IMR-90 (cell line): Measurements from ENCODE around the gene VPS13C. TPM values are rescaled to one million over a fixed set of nuclear protein-coding genes. Genes with fewer than 3 reads are reported as not detected.

ENCODE experiments used
- ATAC-seq: fragments of 200-7000 bp; cut with Tn5 transposase; 2 replicates; pipeline ENCODE4 v1.9.1; 2020; ENCODE audit warnings: low read depth, mild to moderate bottlenecking, moderate library complexity
- BruUV-seq: library from RNA; stranded (reverse); fragments of 400-500 nt; replicated peaks from 2 replicates; lab custom pipeline; 2021; lab: Mats Ljungman, UMichigan
- CTCF ChIA-PET: fragments of 300-600 bp; formaldehyde crosslinking; extraction: SDS; loops from one replicate; lab custom pipeline; 2021; ENCODE audit warnings: antibody characterized with exemption; lab: Yijun Ruan, JAX
- POLR2A ChIA-PET: fragments of 300-600 bp; sonication (Branson Sonifier 250); formaldehyde crosslinking; loops from one replicate; lab custom pipeline; 2022; ENCODE audit warnings: antibody characterized with exemption; ENCODE audit not compliant: unreplicated experiment; lab: Charles Lee
- DNase-seq: peaks from one replicate; pipeline ENCODE4 v3.0.0; 2013
- H2AFZ ChIP-seq: replicated peaks from 2 replicates; pipeline ENCODE3; 2013; ENCODE audit warnings: low read length, mild to moderate bottlenecking; ENCODE audit not compliant: poor library complexity
- H2AK5ac ChIP-seq: 2 replicates; pipeline ENCODE4 v1.6.1; 2013; ENCODE audit warnings: low read depth, low read length, inconsistent platforms
- H2AK9ac ChIP-seq: replicated peaks from 2 replicates; pipeline ENCODE3; 2013; ENCODE audit warnings: mild to moderate bottlenecking, low read depth, low read length, moderate library complexity; ENCODE audit not compliant: poor library complexity
- H2BK120ac ChIP-seq: 2 replicates; pipeline ENCODE4 v1.6.1; 2013; ENCODE audit warnings: low read depth, low read length, inconsistent platforms
- H2BK15ac ChIP-seq: 3 replicates; pipeline ENCODE4 v1.6.1; 2013; ENCODE audit warnings: low read depth, low read length, inconsistent platforms
- H2BK20ac ChIP-seq: 2 replicates; pipeline ENCODE4 v1.6.1; 2013; ENCODE audit warnings: low read depth, mild to moderate bottlenecking, inconsistent platforms, low read length, moderate library complexity
- H2BK5ac ChIP-seq: 2 replicates; pipeline ENCODE4 v1.6.1; 2013; ENCODE audit warnings: mild to moderate bottlenecking, low read depth, low read length, inconsistent platforms; ENCODE audit not compliant: poor library complexity, severe bottlenecking
- H3K14ac ChIP-seq: replicated peaks from 2 replicates; pipeline ENCODE4 v1.6.1; 2013; ENCODE audit warnings: low read depth, low read length, inconsistent platforms
- H3K18ac ChIP-seq: 2 replicates; pipeline ENCODE4 v1.6.1; 2013; ENCODE audit warnings: low read depth, low read length, control low read depth
- H3K23ac ChIP-seq: 2 replicates; pipeline ENCODE4 v1.6.1; 2013; ENCODE audit warnings: low read depth, low read length, inconsistent platforms
- H3K27ac ChIP-seq: 2 replicates; pipeline ENCODE4 v1.5.1; 2013; ENCODE audit warnings: mild to moderate bottlenecking, control low read depth, low read length; ENCODE audit not compliant: insufficient read depth
- H3K27me3 ChIP-seq: 2 replicates; pipeline ENCODE4 v1.6.1; 2013; ENCODE audit warnings: low read length; ENCODE audit not compliant: control insufficient read depth, insufficient read depth
- H3K36me3 ChIP-seq: 2 replicates; pipeline ENCODE4 v1.6.1; 2013; ENCODE audit warnings: low read length, mixed read lengths; ENCODE audit not compliant: control insufficient read depth, insufficient read depth
- H3K4ac ChIP-seq: 2 replicates; pipeline ENCODE4 v1.6.1; 2013; ENCODE audit warnings: low read depth, low read length, inconsistent platforms
- H3K4me1 ChIP-seq: 2 replicates; pipeline ENCODE4 v1.6.1; 2013; ENCODE audit warnings: low read length, mixed read lengths; ENCODE audit not compliant: control insufficient read depth, insufficient read depth
- H3K4me2 ChIP-seq: 2 replicates; pipeline ENCODE4 v1.6.1; 2013; ENCODE audit warnings: low read depth, mild to moderate bottlenecking, control low read depth, low read length, moderate library complexity
- H3K4me3 ChIP-seq: 2 replicates; pipeline ENCODE4 v1.5.1; 2013; ENCODE audit warnings: low read depth, mild to moderate bottlenecking, control low read depth, low read length, moderate library complexity; ENCODE audit not compliant: insufficient read depth
- H3K56ac ChIP-seq: 2 replicates; pipeline ENCODE4 v1.6.1; 2013; ENCODE audit warnings: low read length, inconsistent platforms; ENCODE audit not compliant: insufficient read depth; ENCODE audit errors: extremely low read depth
- H3K79me1 ChIP-seq, 2 experiments: 2 replicates each; pipeline ENCODE4 v1.6.1; 2013; ENCODE audit warnings: low read length in 2 of 2, inconsistent platforms in 1 of 2, low read depth in 1 of 2
- H3K9ac ChIP-seq: 2 replicates; pipeline ENCODE4 v1.6.1; 2013; ENCODE audit warnings: low read depth, low read length, control low read depth
- H3K9me1 ChIP-seq: 2 replicates; pipeline ENCODE4 v1.6.1; 2013; ENCODE audit warnings: low read length, inconsistent platforms; ENCODE audit not compliant: insufficient read depth
- H3K9me3 ChIP-seq: 2 replicates; pipeline ENCODE4 v1.6.1; 2013; ENCODE audit warnings: low read length; ENCODE audit not compliant: control insufficient read depth, insufficient read depth
- H4K20me1 ChIP-seq: 2 replicates; pipeline ENCODE4 v1.6.1; 2013; ENCODE audit warnings: low read length, inconsistent platforms; ENCODE audit not compliant: insufficient read depth
- H4K5ac ChIP-seq: 2 replicates; pipeline ENCODE4 v1.6.1; 2013; ENCODE audit warnings: mild to moderate bottlenecking, low read depth, low read length, control low read depth
- H4K8ac ChIP-seq, 2 experiments: 2 replicates each; pipeline ENCODE4 v1.6.1; 2013; ENCODE audit warnings: low read depth in 2 of 2, low read length in 2 of 2, control low read depth in 1 of 2, inconsistent platforms in 1 of 2
- H4K91ac ChIP-seq: 2 replicates; pipeline ENCODE4 v1.6.1; 2013; ENCODE audit warnings: low read depth, low read length, inconsistent platforms; ENCODE audit not compliant: insufficient read depth
- BHLHE40 ChIP-seq: fragments of 150-350 bp; IDR thresholded peaks from 2 replicates; pipeline ENCODE4 v1.6.1; 2016; ENCODE audit warnings: mild to moderate bottlenecking, low read depth, low read length
- CEBPB ChIP-seq: IDR thresholded peaks from 2 replicates; pipeline ENCODE4 v1.6.1; 2012; ENCODE audit warnings: low read depth, low read length, improper control_type of control experiment
- CHD1 ChIP-seq: IDR thresholded peaks from 2 replicates; pipeline ENCODE4 v1.6.1; 2012; ENCODE audit warnings: low read depth, low read length, improper control_type of control experiment
- ELK1 ChIP-seq: fragments of 150-350 bp; IDR thresholded peaks from 2 replicates; pipeline ENCODE4 v1.6.1; 2016; ENCODE audit warnings: low read depth, mild to moderate bottlenecking, low read length, moderate library complexity, borderline replicate concordance
- FOS ChIP-seq: fragments of 150-350 bp; IDR thresholded peaks from 2 replicates; pipeline ENCODE4 v1.6.1; 2016; ENCODE audit warnings: low read depth, low read length
- MAFK ChIP-seq: IDR thresholded peaks from 2 replicates; pipeline ENCODE4 v1.6.1; 2012; ENCODE audit warnings: low read depth, low read length, improper control_type of control experiment
- MAZ ChIP-seq: IDR thresholded peaks from 2 replicates; pipeline ENCODE4 v1.6.1; 2012; ENCODE audit warnings: low read depth, mild to moderate bottlenecking, low read length, improper control_type of control experiment, moderate library complexity, borderline replicate concordance
- MXI1 ChIP-seq: IDR thresholded peaks from 2 replicates; pipeline ENCODE4 v1.6.1; 2012; ENCODE audit warnings: low read depth, mild to moderate bottlenecking, low read length, moderate library complexity, borderline replicate concordance
- NFE2L2 ChIP-seq: fragments of 150-350 bp; IDR thresholded peaks from 2 replicates; pipeline ENCODE4 v1.6.1; 2016; ENCODE audit warnings: low read depth, mild to moderate bottlenecking, low read length
- POLR2A ChIP-seq: IDR thresholded peaks from 2 replicates; pipeline ENCODE4 v1.6.1; 2012; ENCODE audit warnings: mild to moderate bottlenecking, low read depth, low read length
- RAD21 ChIP-seq: IDR thresholded peaks from 2 replicates; pipeline ENCODE4 v1.6.1; 2012; ENCODE audit warnings: low read length, improper control_type of control experiment
- RCOR1 ChIP-seq: IDR thresholded peaks from 2 replicates; pipeline ENCODE4 v1.6.1; 2012; ENCODE audit warnings: mild to moderate bottlenecking, low read length, improper control_type of control experiment; ENCODE audit not compliant: insufficient replicate concordance
- RFX5 ChIP-seq: IDR thresholded peaks from 2 replicates; pipeline ENCODE4 v1.8.0; 2012; ENCODE audit warnings: low read depth, mild to moderate bottlenecking, low read length, moderate library complexity
- SMC3 ChIP-seq: fragments of 150-350 bp; IDR thresholded peaks from 2 replicates; pipeline ENCODE4 v1.6.1; 2016; ENCODE audit warnings: low read depth, mild to moderate bottlenecking, antibody characterized with exemption, low read length, moderate library complexity
- WGBS, 2 experiments: methylation state at CpG; one replicate each; pipeline versions ENCODE4 v1.1.5 to v1.1.7; 2013; ENCODE audit warnings: missing lambda C conversion rate in 2 of 2; ENCODE audit not compliant: insufficient read length in 1 of 2; ENCODE audit errors: extremely low coverage in 2 of 2; 5-methylcytosine and 5-hydroxymethylcytosine counted together
- dilution Hi-C: fragments of 300-500 bp; cut with HindIII; formaldehyde crosslinking; loops from one replicate; pipeline ENCODE4 v1.14.3; 2018; ENCODE audit warnings: low sequenced_read_pairs; ENCODE audit not compliant: unreplicated experiment
- in situ Hi-C: fragments of 300-500 bp; cut with MboI; formaldehyde crosslinking; loops from 3 replicates; pipeline ENCODE4 v1.14.3; 2019; ENCODE audit warnings: low sequenced_read_pairs, inconsistent platforms, mixed read lengths
- intact Hi-C: fragments of 100-400 bp; cut with micrococcal nuclease; formaldehyde crosslinking; loops from 2 replicates; pipeline ENCODE4 v1.10.0; 2022
- polyA plus RNA-seq, 3 experiments: library from polyadenylated mRNA; depleted of rRNA; stranded (reverse); fragments of >200 nt; gene quantifications; 2 replicates each; pipeline ENCODE4 v1.2.3, GENCODE V29; 2012; ENCODE audit warnings: low replicate concordance in 1 of 3
- total RNA-seq: library from RNA; depleted of rRNA; stranded (reverse); fragments of >200 nt; gene quantifications from 2 replicates; pipeline ENCODE4 v1.2.3, GENCODE V29; 2012
- TF ChIP-seq, protein P1 (sequence below): fragments of 150-350 bp; IDR thresholded peaks from 2 replicates; pipeline ENCODE4 v1.6.1; 2017; ENCODE audit warnings: mild to moderate bottlenecking, antibody characterized with exemption, low read length, low read depth
- TF ChIP-seq, protein P2 (sequence below): conservative IDR thresholded peaks from 2 replicates; pipeline ENCODE4 v1.5.1; 2012; ENCODE audit warnings: mild to moderate bottlenecking, low read depth, low read length, improper control_type of control experiment

VPS13C gene
- total and polyA plus RNA-seq, 2 of the 4 experiments (the other 2 are of a cell fraction) = 8.1 to 32.8 TPM

- CTCF ChIA-PET = no interaction called here
- no peak overlapping the region for H3K4ac ChIP-seq
- no peak overlapping the region for H2AK5ac ChIP-seq
- H3K27me3 ChIP-seq = no peaks in the 10 kb centered on the region
- BruUV-seq = no TSS peak
- dilution Hi-C loops = no loop called here
- in situ Hi-C loops = no loop called here
- no peak overlapping the region for H3K9ac ChIP-seq
- intact Hi-C loops = no loop called here
- no peak overlapping the region for H2BK15ac ChIP-seq
- no peak overlapping the region for H2BK20ac ChIP-seq
- no peak overlapping the region for H4K8ac ChIP-seq
- no peak overlapping the region for H3K23ac ChIP-seq
- no peak overlapping the region for H3K27ac ChIP-seq
- TF ChIP-seq BHLHE40 = no peak
- TF ChIP-seq, protein P1, sequence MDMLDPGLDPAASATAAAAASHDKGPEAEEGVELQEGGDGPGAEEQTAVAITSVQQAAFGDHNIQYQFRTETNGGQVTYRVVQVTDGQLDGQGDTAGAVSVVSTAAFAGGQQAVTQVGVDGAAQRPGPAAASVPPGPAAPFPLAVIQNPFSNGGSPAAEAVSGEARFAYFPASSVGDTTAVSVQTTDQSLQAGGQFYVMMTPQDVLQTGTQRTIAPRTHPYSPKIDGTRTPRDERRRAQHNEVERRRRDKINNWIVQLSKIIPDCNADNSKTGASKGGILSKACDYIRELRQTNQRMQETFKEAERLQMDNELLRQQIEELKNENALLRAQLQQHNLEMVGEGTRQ = no peak
- TF ChIP-seq FOS = no peak
- TF ChIP-seq CHD1 = no peak
- TF ChIP-seq RCOR1 = no peak
- no peak for TF ChIP-seq RFX5
- no peak for TF ChIP-seq POLR2A
- TF ChIP-seq RAD21 = no peak
- TF ChIP-seq, protein P2, sequence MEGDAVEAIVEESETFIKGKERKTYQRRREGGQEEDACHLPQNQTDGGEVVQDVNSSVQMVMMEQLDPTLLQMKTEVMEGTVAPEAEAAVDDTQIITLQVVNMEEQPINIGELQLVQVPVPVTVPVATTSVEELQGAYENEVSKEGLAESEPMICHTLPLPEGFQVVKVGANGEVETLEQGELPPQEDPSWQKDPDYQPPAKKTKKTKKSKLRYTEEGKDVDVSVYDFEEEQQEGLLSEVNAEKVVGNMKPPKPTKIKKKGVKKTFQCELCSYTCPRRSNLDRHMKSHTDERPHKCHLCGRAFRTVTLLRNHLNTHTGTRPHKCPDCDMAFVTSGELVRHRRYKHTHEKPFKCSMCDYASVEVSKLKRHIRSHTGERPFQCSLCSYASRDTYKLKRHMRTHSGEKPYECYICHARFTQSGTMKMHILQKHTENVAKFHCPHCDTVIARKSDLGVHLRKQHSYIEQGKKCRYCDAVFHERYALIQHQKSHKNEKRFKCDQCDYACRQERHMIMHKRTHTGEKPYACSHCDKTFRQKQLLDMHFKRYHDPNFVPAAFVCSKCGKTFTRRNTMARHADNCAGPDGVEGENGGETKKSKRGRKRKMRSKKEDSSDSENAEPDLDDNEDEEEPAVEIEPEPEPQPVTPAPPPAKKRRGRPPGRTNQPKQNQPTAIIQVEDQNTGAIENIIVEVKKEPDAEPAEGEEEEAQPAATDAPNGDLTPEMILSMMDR = no peak
- no peak for TF ChIP-seq MAFK
- TF ChIP-seq MAZ = no peak
- no peak for TF ChIP-seq MXI1
- TF ChIP-seq SMC3 = no peak
- TF ChIP-seq NFE2L2 = no peak
- no peak for TF ChIP-seq CEBPB
- TF ChIP-seq ELK1 = no peak
- H2AFZ ChIP-seq = no peak overlapping the region
- no peaks in the 10 kb centered on the region for H3K36me3 ChIP-seq
- peaks cover 21 to 27% of the 10 kb centered on the region in 2 experiments; a peak in 3 of 4 replicates for H3K79me1 ChIP-seq
- no peak overlapping the region for H2BK120ac ChIP-seq
- no peak overlapping the region for H3K56ac ChIP-seq
- DNase-seq = no peak
- no peak overlapping the region for H3K4me3 ChIP-seq
- H3K9me1 ChIP-seq = peaks cover 2% of the 10 kb centered on the region; the same call in 1 of the 2 replicates
- no peak overlapping the region for H3K18ac ChIP-seq
- H4K91ac ChIP-seq = no peak overlapping the region
- POLR2A ChIA-PET = interaction anchor here (0.6 kb wide), 2 partner anchors 27 to 519 kb away, joined by 3 to 4 read pairs; no protein-coding TSS in a partner anchor
- ATAC-seq = no peak
- no peaks in the 10 kb centered on the region for H3K9me3 ChIP-seq
- no peaks in the 10 kb centered on the region for H3K4me1 ChIP-seq
- peaks cover 17% of the 10 kb centered on the region; the same call in 1 of the 2 replicates for H4K20me1 ChIP-seq
- no peak overlapping the region for H2AK9ac ChIP-seq
- WGBS, 2 experiments = no CpG with 5 or more reads among the region's 1 CpG
- no peak overlapping the region for H4K5ac ChIP-seq
- no peak overlapping the region for H2BK5ac ChIP-seq
- no peak overlapping the region for H3K14ac ChIP-seq
- no peak overlapping the region for H3K4me2 ChIP-seq
Measured at GRCh38 chr15:62052713-62053112, 7.5 kb downstream of the VPS13C start.
